ENCODE results near the gene ADGRB3. TPM values are rescaled to one million over a fixed set of nuclear protein-coding genes. Genes with fewer than 3 reads are reported as not detected.

Gene ADGRB3
- total RNA-seq, 1 donor from 2014 or later, result 1.8 TPM

DNA sequence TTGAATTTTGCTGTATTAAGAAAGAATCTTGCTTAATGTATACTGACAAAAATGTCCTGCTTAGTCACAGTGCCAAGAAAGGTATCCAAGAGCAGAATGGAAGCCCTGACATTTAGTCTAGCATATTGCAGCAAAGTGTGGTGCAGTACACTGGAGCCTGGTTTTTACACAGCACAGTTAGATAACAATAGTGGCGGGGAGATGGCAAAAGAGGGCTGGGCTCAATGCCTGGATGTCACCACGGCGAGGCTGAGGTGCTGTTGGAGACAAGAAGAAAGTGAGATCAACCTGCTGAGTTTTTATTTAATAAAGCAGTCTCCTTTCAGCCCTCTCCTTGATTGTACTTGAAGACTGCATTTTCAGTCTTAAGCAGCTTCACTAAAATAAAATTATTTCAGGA lies 735.7 kb downstream of the ADGRB3 start:
- Mint-ChIP-seq H3K9me3 (ENCODE audit: low read depth) (no peaks in the 10 kb centered on the region), H3K27me3 (peaks cover 3% of the 10 kb centered on the region), H3K36me3 (ENCODE audit: insufficient read depth) (no peaks in the 10 kb centered on the region), H3K4me3 (ENCODE audit: low read depth) (no peak overlapping the region), H3K4me1 (ENCODE audit: low read depth) (no peaks in the 10 kb centered on the region), H3K27ac (no peak overlapping the region)
- no peak for DNase-seq (ENCODE audit: low spot score, unreplicated experiment)
- TF ChIP-seq CTCF (IDR thresholded peaks at IDR 0.05; ENCODE audit: unreplicated experiment), result no peak

DNA sequence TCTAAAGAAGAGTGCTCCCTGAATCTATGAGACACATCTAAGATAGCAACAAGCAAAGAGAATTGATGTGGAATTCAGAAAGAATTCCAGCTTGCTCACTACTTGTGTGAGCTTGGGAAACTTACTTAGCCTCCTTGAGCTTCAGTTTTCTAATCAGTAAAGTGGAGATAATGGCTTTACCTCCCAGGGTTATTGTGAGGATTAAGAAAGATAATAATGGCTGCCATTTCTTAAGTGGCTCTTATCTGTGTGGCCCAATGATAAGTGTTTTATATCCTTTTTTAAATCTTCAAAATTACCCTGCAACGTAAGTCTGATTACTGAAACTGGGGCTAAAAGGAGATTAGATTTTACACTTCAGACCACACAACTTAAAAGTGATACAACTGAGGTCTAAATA lies 743.2 kb downstream of the ADGRB3 start:
- Mint-ChIP-seq H3K4me3 (ENCODE audit: low read depth) (no peak overlapping the region), H3K27ac (no peak overlapping the region), H3K27me3 (peaks cover 3% of the 10 kb centered on the region), H3K9me3 (ENCODE audit: low read depth) (no peaks in the 10 kb centered on the region), H3K4me1 (ENCODE audit: low read depth) (no peaks in the 10 kb centered on the region), H3K36me3 (ENCODE audit: insufficient read depth) (no peaks in the 10 kb centered on the region)
- TF ChIP-seq CTCF (IDR thresholded peaks at IDR 0.05; ENCODE audit: unreplicated experiment), result no peak
- no peak for DNase-seq (ENCODE audit: low spot score, unreplicated experiment)

DNA sequence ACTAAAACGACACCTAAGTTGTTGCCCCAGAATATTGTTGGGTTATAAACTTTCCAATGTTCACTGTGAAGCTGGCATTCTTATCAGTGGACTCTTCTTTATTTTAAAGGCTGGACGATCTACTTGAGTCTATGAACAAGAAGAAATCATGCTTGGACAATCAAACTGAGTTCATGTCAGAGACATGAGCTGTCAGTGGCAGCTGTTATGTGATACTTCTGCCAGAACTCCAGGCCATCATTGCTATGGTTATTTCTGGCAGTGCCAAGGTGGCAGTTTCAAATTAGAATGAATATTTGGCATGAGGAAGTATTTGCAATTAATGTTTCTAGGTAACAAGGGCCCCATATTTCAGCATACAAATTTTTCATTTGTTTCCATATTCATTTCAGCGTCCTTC lies 744.4 kb downstream of the ADGRB3 start:
- TF ChIP-seq CTCF (IDR thresholded peaks at IDR 0.05; ENCODE audit: unreplicated experiment), result no peak
- peaks cover 3% of the 10 kb centered on the region for H3K27me3 Mint-ChIP-seq
- H3K9me3 Mint-ChIP-seq (ENCODE audit: low read depth), result no peaks in the 10 kb centered on the region
- no peaks in the 10 kb centered on the region for H3K36me3 Mint-ChIP-seq (ENCODE audit: insufficient read depth)
- H3K27ac Mint-ChIP-seq, result no peak overlapping the region
- no peak for DNase-seq (ENCODE audit: low spot score, unreplicated experiment)
- H3K4me1 Mint-ChIP-seq (ENCODE audit: low read depth), result no peaks in the 10 kb centered on the region
- no peak overlapping the region for H3K4me3 Mint-ChIP-seq (ENCODE audit: low read depth)

GRCh38 chr6:69383627-69384026 lies 748.5 kb downstream of the ADGRB3 start:
- peaks cover 3% of the 10 kb centered on the region for H3K27me3 Mint-ChIP-seq
- TF ChIP-seq CTCF (IDR thresholded peaks at IDR 0.05; ENCODE audit: unreplicated experiment), result no peak
- no peaks in the 10 kb centered on the region for H3K36me3 Mint-ChIP-seq (ENCODE audit: insufficient read depth)
- H3K27ac Mint-ChIP-seq, result no peak overlapping the region
- no peaks in the 10 kb centered on the region for H3K4me1 Mint-ChIP-seq (ENCODE audit: low read depth)
- no peak for DNase-seq (ENCODE audit: low spot score, unreplicated experiment)
- H3K4me3 Mint-ChIP-seq (ENCODE audit: low read depth), result no peak overlapping the region
- H3K9me3 Mint-ChIP-seq (ENCODE audit: low read depth), result no peaks in the 10 kb centered on the region

GRCh38 chr6:69386426-69386825 lies 751.3 kb downstream of the ADGRB3 start:
- TF ChIP-seq CTCF (IDR thresholded peaks at IDR 0.05; ENCODE audit: unreplicated experiment), result no peak
- no peaks in the 10 kb centered on the region for H3K4me1 Mint-ChIP-seq (ENCODE audit: low read depth)
- no peak overlapping the region for H3K4me3 Mint-ChIP-seq (ENCODE audit: low read depth)
- no peak overlapping the region for H3K27ac Mint-ChIP-seq
- H3K36me3 Mint-ChIP-seq (ENCODE audit: insufficient read depth), result no peaks in the 10 kb centered on the region
- H3K27me3 Mint-ChIP-seq, result no peaks in the 10 kb centered on the region
- DNase-seq (ENCODE audit: low spot score, unreplicated experiment), result no peak
- H3K9me3 Mint-ChIP-seq (ENCODE audit: low read depth), result no peaks in the 10 kb centered on the region
